Stimulated activated memory B cell treated with anti-CD40 and anti-IgM and Interleukin-4, amounts not matched to agents 10 μg/mL and 1 μg/mL and 100 μg/mL, for 72 hours (primary cell): ENCODE data around the gene TLL1.

Experiments used
- ATAC-seq: fragments of 150-1000 bp; cut with Tn5 transposase; 2 replicates; pipeline ENCODE4 v1.10.0; 2021
- H3K27ac Mint-ChIP-seq: one replicate; pipeline ENCODE4 v1.8.0; 2022; ENCODE audit warnings: mild to moderate bottlenecking, mixed read lengths
- H3K27me3 Mint-ChIP-seq: one replicate; pipeline ENCODE4 v1.8.0; 2022; ENCODE audit warnings: mixed read lengths
- H3K36me3 Mint-ChIP-seq: one replicate; pipeline ENCODE4 v1.8.0; 2022; ENCODE audit warnings: mixed read lengths
- H3K4me1 Mint-ChIP-seq: one replicate; pipeline ENCODE4 v1.8.0; 2022; ENCODE audit warnings: mixed read lengths
- H3K4me3 Mint-ChIP-seq: one replicate; pipeline ENCODE4 v1.8.0; 2022; ENCODE audit warnings: mild to moderate bottlenecking, moderate library complexity, mixed read lengths
- H3K9me3 Mint-ChIP-seq: one replicate; pipeline ENCODE4 v1.8.0; 2022; ENCODE audit warnings: mixed read lengths

Gene TLL1

GRCh38 chr4:165982934-165983333 lies 109.9 kb downstream of the TLL1 start:
- no peaks in the 10 kb centered on the region for H3K27me3 Mint-ChIP-seq
- no peak overlapping the region for H3K4me3 Mint-ChIP-seq
- no peaks in the 10 kb centered on the region for H3K36me3 Mint-ChIP-seq
- H3K4me1 Mint-ChIP-seq = no peaks in the 10 kb centered on the region
- no peak overlapping the region for H3K27ac Mint-ChIP-seq
- H3K9me3 Mint-ChIP-seq = no peaks in the 10 kb centered on the region
- ATAC-seq = no peak

DNA sequence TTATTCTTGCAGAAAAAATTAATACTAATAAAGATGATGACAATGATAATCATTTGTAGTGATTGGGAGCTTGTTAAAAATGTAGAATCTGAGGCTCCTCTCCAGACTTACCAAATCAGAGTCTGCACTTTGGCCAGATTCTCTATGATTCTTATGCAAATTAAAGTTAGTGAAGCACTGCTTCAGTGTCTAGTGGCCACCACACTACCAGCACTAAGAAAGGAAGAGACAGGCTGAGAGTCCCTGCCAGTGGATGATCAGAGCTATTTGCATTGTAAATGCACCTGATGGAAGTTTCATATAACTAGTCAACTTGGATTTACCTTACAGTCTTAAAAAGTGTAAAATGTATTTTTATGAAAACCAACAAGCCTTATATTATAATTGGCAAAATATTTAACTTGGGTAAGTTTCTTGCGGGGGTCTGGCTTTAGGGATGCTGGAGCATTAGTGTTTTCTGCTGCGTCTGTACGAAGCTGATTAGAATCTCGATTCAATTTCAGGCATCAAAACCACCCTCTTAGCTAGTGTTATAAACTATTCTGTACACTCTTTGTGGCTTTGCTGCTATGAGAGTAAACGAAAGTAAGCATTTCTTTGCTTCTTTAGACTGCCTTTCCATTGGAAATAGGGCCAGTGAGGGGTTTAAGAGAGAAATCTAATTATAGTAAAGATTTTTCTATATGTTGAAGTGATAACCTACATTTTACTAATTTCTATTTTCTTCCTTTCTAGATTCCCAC lies 114.1 kb downstream of the TLL1 start:
- no peak overlapping the region for H3K4me3 Mint-ChIP-seq
- no peaks in the 10 kb centered on the region for H3K9me3 Mint-ChIP-seq
- no peak overlapping the region for H3K27ac Mint-ChIP-seq
- H3K27me3 Mint-ChIP-seq = no peaks in the 10 kb centered on the region
- no peak for ATAC-seq
- H3K4me1 Mint-ChIP-seq = no peaks in the 10 kb centered on the region
- H3K36me3 Mint-ChIP-seq = no peaks in the 10 kb centered on the region

DNA sequence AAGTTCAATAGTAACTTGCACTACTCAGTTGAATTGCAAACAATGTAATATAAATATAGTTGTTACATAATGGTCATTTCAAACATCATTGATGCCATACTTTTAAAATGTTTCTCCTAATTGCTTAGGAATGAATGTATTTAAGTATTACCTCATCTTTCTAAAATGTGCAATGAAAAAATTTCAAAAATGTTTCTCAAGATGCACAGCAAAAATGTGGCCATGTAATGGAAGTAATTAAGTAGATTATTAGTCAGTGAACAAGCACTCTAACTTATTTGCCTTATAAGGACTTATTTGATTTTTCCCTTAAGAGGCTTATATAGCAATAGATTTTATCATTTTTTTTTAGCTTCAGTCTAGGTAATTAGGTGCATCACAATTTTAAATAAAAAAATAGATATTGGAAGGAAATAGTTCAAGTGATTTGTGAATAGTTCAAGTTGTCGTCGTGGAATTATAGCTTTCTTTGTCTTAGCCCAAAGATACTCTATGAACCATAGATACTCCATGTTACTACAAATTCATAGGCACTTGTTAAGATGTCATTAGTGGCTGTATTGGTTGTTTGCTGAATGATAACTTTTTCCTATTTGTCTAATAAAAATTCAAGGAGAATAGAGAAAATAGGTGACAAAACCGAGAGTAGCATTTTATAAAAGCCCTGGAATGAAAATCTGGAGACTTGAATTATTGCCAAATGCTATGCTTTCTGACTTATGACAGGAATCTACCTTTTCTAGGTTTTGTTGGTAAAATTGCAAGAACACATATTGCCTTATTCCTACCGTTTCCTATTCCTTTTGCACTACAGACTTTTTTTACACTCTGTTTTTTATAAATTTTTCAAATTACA lies 118.5 kb downstream of the TLL1 start:
- no peak for ATAC-seq
- no peaks in the 10 kb centered on the region for H3K27me3 Mint-ChIP-seq
- H3K4me1 Mint-ChIP-seq = no peaks in the 10 kb centered on the region
- H3K36me3 Mint-ChIP-seq = no peaks in the 10 kb centered on the region
- H3K4me3 Mint-ChIP-seq = no peak overlapping the region
- no peaks in the 10 kb centered on the region for H3K9me3 Mint-ChIP-seq
- no peak overlapping the region for H3K27ac Mint-ChIP-seq

DNA sequence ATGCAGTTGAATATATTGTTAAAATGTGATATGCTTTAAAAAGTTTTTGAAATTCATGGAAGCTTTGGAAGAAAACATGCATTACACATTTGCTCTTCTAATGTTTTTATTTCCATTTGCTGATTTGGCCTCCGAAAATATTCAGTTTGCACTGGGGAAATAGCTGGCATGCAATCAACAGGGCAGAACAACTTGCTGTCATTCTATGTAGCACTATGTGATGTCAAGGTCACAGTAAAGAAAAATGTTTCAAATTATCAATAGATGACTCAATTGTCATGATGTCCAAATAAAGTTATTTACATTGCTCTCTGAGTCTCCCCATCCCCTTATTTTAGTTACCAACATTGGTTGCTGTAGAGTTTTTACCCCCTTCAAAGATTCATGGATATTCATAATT lies 119.2 kb downstream of the TLL1 start:
- Mint-ChIP-seq H3K36me3 (no peaks in the 10 kb centered on the region), H3K9me3 (no peaks in the 10 kb centered on the region), H3K27me3 (no peaks in the 10 kb centered on the region), H3K4me1 (no peaks in the 10 kb centered on the region), H3K4me3 (no peak overlapping the region), H3K27ac (no peak overlapping the region)
- no peak for ATAC-seq

- H3K36me3 Mint-ChIP-seq = no peaks in the 10 kb centered on the region
- no peak for ATAC-seq
- H3K27ac Mint-ChIP-seq = no peak overlapping the region
- no peak overlapping the region for H3K4me3 Mint-ChIP-seq
- no peaks in the 10 kb centered on the region for H3K9me3 Mint-ChIP-seq
- no peaks in the 10 kb centered on the region for H3K27me3 Mint-ChIP-seq
- H3K4me1 Mint-ChIP-seq = no peaks in the 10 kb centered on the region
These were observed 121.7 kb downstream of the TLL1 start for GRCh38 chr4:165994701-165995100.

GRCh38 chr4:166003811-166004210 lies 130.8 kb downstream of the TLL1 start:
- H3K36me3 Mint-ChIP-seq = no peaks in the 10 kb centered on the region
- no peaks in the 10 kb centered on the region for H3K27me3 Mint-ChIP-seq
- H3K27ac Mint-ChIP-seq = no peak overlapping the region
- H3K4me3 Mint-ChIP-seq = no peak overlapping the region
- no peaks in the 10 kb centered on the region for H3K4me1 Mint-ChIP-seq
- peaks cover 3% of the 10 kb centered on the region for H3K9me3 Mint-ChIP-seq
- ATAC-seq = no peak

DNA sequence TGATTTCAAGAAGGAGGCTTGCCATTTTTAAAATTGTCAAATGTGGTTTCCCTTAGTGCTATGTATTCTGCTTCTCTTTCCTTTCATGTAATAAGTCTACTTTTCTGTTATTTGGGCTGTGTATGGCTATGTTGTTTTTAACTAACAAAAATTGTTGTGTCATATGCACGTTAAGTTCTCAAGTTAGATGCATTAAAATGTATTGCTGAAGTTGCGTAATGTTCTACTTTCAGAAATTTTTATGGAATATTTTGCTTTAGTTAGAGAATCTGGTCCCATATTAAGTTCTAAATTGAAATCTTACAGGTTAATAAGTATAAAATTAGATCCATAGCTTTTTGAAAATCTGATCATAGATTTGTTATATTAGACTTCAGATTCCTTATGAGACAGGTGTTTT lies 133.2 kb downstream of the TLL1 start:
- H3K27ac Mint-ChIP-seq = no peak overlapping the region
- no peak overlapping the region for H3K4me3 Mint-ChIP-seq
- H3K4me1 Mint-ChIP-seq = no peaks in the 10 kb centered on the region
- H3K36me3 Mint-ChIP-seq = no peaks in the 10 kb centered on the region
- no peak for ATAC-seq
- no peaks in the 10 kb centered on the region for H3K27me3 Mint-ChIP-seq
- H3K9me3 Mint-ChIP-seq = peaks cover 6% of the 10 kb centered on the region

- no peaks in the 10 kb centered on the region for H3K36me3 Mint-ChIP-seq
- no peak overlapping the region for H3K27ac Mint-ChIP-seq
- no peak for ATAC-seq
- no peak overlapping the region for H3K4me3 Mint-ChIP-seq
- H3K4me1 Mint-ChIP-seq = no peaks in the 10 kb centered on the region
- H3K27me3 Mint-ChIP-seq = no peaks in the 10 kb centered on the region
- H3K9me3 Mint-ChIP-seq = peaks cover 6% of the 10 kb centered on the region
These were observed 135.5 kb downstream of the TLL1 start for GRCh38 chr4:166008510-166008909.

GRCh38 chr4:166012129-166013030 lies 139.3 kb downstream of the TLL1 start:
- Mint-ChIP-seq H3K9me3 (peaks cover 3% of the 10 kb centered on the region), H3K36me3 (no peaks in the 10 kb centered on the region), H3K27ac (no peak overlapping the region), H3K4me1 (no peaks in the 10 kb centered on the region), H3K27me3 (no peaks in the 10 kb centered on the region), H3K4me3 (no peak overlapping the region)
- no peak for ATAC-seq

GRCh38 chr4:166014411-166014810 lies 141.4 kb downstream of the TLL1 start:
- H3K27me3 Mint-ChIP-seq = no peaks in the 10 kb centered on the region
- no peak for ATAC-seq
- H3K9me3 Mint-ChIP-seq = peaks cover 7% of the 10 kb centered on the region
- H3K36me3 Mint-ChIP-seq = no peaks in the 10 kb centered on the region
- no peaks in the 10 kb centered on the region for H3K4me1 Mint-ChIP-seq
- no peak overlapping the region for H3K4me3 Mint-ChIP-seq
- H3K27ac Mint-ChIP-seq = no peak overlapping the region

DNA sequence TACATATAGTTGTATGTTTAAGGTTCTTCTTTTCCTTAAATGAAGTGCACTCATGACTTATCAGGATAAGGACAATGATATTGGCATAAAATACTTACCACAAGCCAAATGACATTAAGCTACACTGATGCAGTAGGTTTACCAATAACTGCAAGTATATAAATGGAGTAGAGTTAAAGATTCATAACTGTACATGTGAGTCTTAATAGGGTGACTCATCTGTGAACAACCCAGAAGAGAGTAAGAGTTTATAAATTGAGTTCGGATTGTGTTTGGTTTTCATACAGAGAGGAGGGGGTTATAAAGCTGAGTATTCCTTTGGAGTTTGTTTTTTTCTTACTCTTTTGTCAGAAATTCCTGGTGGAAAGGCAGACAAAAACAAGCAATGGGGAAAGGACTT lies 144.8 kb downstream of the TLL1 start:
- Mint-ChIP-seq H3K27ac (no peak overlapping the region), H3K36me3 (no peaks in the 10 kb centered on the region), H3K9me3 (peaks cover 4% of the 10 kb centered on the region), H3K27me3 (no peaks in the 10 kb centered on the region), H3K4me1 (no peaks in the 10 kb centered on the region), H3K4me3 (no peak overlapping the region)
- ATAC-seq = no peak

DNA sequence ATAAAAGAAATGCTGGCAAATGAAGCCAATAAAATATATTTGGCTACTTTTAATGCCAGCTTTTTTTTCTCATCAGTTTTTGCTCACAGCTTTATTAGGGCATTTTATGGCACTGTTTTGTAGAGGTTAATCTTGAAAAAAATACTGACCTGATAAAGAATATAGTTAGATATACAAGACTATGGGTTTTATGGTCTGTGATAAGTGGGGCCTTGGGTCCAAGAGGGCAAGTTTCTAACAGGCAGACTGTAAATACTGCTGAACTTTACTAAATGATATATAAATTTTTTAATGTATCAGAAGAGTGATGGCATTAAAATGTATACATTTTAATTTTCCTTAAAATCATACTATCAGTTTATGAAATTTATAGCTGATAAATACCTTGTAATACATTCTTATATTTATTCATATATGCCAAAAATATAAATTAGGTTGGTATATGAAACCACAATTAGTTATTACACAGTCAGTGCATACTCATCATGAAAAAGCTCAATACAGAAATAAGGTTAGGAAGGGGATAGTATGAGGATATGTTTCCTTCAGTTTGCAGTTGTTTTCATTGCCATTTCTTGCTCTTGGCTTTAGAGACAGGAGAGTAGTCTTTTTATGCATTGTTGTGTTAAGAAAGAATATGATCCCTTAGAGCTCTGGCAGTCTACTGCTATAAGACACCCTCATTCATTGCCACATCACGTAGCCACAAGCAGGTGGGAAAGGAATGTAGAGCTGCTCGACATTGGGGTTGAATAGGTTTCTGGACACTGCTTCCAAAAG lies 146.6 kb downstream of the TLL1 start:
- Mint-ChIP-seq H3K4me1 (no peaks in the 10 kb centered on the region), H3K27me3 (no peaks in the 10 kb centered on the region), H3K36me3 (no peaks in the 10 kb centered on the region), H3K27ac (no peak overlapping the region), H3K4me3 (no peak overlapping the region), H3K9me3 (peaks cover 4% of the 10 kb centered on the region)
- ATAC-seq = no peak

- peaks cover 6% of the 10 kb centered on the region for H3K9me3 Mint-ChIP-seq
- no peak overlapping the region for H3K27ac Mint-ChIP-seq
These were observed 148.6 kb downstream of the TLL1 start for GRCh38 chr4:166021617-166022016.

DNA sequence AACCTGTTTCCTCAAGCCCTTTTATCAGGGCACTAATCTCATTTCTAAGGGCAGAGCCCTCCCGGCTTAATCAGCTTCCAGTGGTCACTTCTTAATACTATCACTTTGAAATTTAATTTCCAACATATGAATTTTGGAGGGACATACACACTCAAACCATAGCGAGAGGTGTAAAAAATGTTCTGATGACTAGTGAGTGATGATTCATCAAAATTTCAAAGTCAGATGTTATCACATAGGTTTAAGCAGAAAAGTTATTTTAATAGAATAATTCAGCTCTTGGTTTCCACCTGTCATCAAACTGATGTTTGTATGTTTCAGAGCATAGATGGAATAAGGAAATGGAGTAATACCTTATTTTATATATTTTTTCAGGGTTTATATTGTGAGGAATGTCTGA lies 161.9 kb downstream of the TLL1 start:
- Mint-ChIP-seq H3K36me3 (no peaks in the 10 kb centered on the region), H3K4me3 (no peak overlapping the region), H3K27ac (no peak overlapping the region), H3K9me3 (no peaks in the 10 kb centered on the region), H3K27me3 (no peaks in the 10 kb centered on the region), H3K4me1 (no peaks in the 10 kb centered on the region)
- ATAC-seq = no peak

More at GRCh38 chr4:166021617-166022016, 148.6 kb downstream of the TLL1 start:
- H3K27me3 Mint-ChIP-seq = no peaks in the 10 kb centered on the region
- ATAC-seq = no peak
- H3K4me3 Mint-ChIP-seq = no peak overlapping the region
- H3K36me3 Mint-ChIP-seq = no peaks in the 10 kb centered on the region
- no peaks in the 10 kb centered on the region for H3K4me1 Mint-ChIP-seq

- H3K9me3 Mint-ChIP-seq = peaks cover 3% of the 10 kb centered on the region
- H3K36me3 Mint-ChIP-seq = no peaks in the 10 kb centered on the region
- H3K4me3 Mint-ChIP-seq = no peak overlapping the region
- H3K27ac Mint-ChIP-seq = no peak overlapping the region
- ATAC-seq = no peak
- H3K4me1 Mint-ChIP-seq = no peaks in the 10 kb centered on the region
- H3K27me3 Mint-ChIP-seq = no peaks in the 10 kb centered on the region
These were observed 166.8 kb downstream of the TLL1 start for GRCh38 chr4:166039822-166040221.
